Measurements from ENCODE around the gene TGFBR3.

Gene TGFBR3
- total RNA-seq = 25.1 to 61.3 (median 38.0) reads per million in 3 experiments

GRCh38 chr1:91885716-91886506, at the start of gene TGFBR3:
TSS of gene TGFBR3 (minus strand) at chr1:91886151. CDS start at chr1:91861531, 24,620 bp downstream.
- peak; percentile 74 for DNase-seq

- DNase-seq = no peak
Observed at GRCh38 chr1:91929250-91929649, 43.3 kb upstream of the TGFBR3 start.

DNA sequence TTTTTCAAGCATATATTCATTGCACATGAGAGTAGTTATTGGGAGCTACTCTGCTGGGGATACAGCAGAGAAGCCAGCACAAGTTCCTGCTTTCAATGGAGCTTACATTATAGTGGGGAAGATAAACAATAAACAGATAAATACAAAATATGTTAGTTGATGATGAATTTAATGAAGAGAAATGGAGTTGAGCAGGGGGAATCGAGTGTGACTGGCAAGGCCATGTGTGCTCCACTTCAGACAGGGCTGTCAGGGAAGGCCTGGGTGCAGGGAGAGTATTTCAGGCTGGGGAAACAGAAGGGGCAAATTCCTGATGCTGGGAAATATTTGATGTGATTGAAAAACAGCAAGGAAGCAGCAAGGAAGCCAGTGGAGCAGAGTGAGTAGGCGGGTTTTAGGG, 42.1 kb upstream of the TGFBR3 start:
- DNase-seq = no peak

DNA sequence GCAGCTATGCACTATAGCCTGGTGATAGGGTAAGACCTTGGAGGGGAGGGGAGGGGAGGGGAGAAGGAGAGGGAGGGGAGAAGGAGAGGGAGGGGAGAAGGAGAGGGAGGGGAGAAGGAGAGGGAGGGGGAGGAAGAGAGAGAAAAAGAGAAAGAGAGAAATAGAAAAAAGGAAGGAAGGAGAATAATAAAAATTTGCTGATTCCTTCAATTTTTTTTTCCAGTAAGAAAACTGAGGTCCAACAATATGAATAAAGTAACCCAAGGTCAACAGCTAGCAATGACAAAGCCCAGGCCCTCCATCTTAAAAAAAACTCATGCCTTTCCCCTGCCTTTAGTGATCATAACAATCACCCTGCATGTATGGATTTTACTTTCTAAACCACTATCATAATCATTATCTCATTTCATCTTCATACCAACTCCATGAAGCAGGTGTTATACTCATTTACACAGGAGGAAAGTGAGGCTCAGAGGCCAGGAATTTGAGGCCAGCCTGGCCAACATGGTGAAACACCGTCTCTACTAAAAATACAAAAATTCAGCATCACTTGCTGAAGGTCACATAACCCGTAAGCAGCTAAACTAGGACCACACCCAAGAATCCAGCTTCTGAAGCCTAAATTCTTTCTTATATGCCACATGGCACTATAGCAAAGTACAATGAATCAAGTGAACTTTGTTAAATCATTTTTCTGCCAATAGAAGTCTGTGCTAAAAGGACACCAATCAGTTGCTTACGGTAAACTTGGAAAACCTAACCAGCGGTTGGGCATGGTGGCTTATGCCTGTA, 39.9 kb upstream of the TGFBR3 start:
- DNase-seq = no peak

- no peak for DNase-seq
Observed at GRCh38 chr1:91924146-91924545, 38.2 kb upstream of the TGFBR3 start.

DNA sequence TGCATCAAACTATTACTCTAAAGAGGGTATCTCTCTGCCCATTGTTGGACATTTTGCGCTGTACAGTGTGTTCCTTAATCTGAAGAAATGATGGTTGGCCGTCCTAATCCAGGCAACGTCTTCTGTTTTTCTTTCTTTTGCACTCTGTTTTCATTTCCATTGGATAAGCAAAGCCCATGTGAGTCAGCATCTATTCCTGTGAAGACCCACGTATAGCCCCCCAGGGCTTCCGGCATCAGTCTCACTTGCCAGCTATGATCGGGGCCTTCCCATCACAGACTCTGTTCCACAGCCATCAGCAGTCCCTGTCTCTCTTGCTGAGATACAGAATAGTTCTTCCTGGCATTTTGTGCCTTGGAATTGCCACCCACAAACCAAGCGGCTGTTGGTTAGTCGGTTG, 34.0 kb upstream of the TGFBR3 start:
- DNase-seq = no peak

GRCh38 chr1:91916811-91917460, 31.0 kb upstream of the TGFBR3 start:
- DNase-seq = no peak

DNA sequence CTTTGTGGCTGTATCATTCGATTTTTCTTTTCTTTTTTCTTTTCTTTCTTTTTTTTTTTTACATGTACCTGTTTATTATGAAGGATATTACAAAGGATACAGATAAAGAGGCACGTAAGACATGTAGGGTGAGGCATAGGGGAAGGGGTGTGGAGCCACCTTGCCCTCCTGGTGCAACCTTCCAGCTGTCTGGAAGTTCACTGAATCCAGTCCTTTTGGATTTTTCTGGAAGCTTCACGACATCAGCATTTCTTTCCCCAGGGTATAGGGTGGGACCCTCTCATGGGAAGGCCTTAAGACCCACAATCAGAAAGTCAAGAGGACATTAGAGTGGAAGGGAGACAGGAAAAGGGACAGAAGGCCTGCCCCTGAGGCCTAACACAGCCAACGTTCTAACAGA, 30.1 kb upstream of the TGFBR3 start:
- DNase-seq = no peak

DNA sequence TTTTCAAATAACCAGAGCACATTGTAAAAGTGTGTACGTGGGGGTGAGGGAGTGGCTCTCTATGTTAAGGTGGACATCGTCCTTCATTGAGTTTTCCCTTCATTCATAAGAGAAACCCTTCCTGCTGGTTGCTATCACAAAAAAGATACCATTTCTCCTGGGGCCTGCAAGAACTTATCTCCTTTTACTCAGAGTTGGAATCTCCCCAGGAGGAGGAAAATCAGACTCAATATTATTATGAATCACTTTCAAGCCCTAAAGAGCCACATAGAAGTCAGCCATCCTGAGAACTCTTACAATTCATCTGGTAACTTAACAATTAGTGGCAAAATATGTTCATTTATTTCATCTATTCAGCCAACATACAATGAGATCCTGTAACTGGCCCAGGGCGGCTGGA, 27.1 kb upstream of the TGFBR3 start:
- no peak for DNase-seq

- no peak for DNase-seq
Observed at GRCh38 chr1:91912266-91912665, 26.3 kb upstream of the TGFBR3 start.

- DNase-seq = no peak
Observed at GRCh38 chr1:91901231-91901630, 15.3 kb upstream of the TGFBR3 start.

GRCh38 chr1:91900562-91900961, 14.6 kb upstream of the TGFBR3 start:
- no peak for DNase-seq

GRCh38 chr1:91897016-91897415, 11.1 kb upstream of the TGFBR3 start:
- DNase-seq = no peak

DNA sequence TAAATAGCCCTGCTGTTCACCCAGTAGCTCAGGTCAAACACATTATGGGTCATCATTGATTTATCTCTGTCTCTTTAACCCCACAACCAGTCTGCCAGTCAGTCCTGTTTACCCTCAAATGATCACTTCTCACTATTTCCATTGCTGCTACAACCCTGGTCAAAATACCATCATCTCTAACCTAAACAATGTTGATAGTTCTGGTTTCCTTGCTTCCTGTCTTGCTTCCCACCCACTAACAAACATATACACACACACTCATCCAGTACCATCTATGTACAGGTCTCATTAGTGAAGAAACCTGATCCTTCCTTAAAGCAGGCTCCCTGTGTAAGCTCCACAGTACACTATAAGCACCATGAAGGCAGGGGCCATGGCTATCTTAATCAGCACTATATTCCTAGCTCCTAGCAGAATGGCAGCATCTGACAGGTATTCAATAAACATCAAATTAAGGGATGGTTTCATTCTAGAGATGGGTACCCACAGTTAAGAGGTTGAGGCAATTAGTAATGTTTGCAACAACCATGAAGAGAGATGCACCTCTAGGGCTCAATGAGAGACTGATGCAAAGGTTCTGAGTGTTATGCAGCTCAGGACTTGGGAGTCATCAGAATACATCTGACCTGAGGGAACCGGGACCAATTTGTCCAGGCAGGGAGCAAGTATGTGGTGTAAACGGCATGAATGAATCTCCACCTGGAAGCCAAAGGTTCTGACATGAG, 10.0 kb upstream of the TGFBR3 start:
- no peak for DNase-seq

GRCh38 chr1:91894036-91894761, 8.2 kb upstream of the TGFBR3 start:
- DNase-seq = no peak

DNA sequence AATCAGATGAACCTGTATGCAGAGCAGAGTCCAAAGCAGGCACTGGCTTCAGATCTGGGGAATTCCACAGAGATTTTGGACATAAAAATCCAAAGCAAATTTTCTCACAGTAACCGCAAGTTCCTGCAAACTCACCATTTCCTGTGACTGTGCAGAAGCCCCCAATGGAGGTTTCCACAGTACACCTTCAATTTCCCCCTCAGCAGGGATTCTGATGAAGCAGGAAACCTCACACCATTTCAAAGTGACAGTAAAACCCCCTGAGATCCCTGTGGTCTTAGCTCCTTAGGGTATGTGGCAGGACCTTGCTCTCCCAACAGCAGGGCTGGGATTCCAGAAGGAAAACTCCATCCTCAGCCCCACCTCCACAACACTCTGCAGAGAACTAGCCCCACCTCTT, 6.0 kb upstream of the TGFBR3 start:
- no peak for DNase-seq

GRCh38 chr1:91891454-91891853, 5.5 kb upstream of the TGFBR3 start:
- DNase-seq = no peak

DNA sequence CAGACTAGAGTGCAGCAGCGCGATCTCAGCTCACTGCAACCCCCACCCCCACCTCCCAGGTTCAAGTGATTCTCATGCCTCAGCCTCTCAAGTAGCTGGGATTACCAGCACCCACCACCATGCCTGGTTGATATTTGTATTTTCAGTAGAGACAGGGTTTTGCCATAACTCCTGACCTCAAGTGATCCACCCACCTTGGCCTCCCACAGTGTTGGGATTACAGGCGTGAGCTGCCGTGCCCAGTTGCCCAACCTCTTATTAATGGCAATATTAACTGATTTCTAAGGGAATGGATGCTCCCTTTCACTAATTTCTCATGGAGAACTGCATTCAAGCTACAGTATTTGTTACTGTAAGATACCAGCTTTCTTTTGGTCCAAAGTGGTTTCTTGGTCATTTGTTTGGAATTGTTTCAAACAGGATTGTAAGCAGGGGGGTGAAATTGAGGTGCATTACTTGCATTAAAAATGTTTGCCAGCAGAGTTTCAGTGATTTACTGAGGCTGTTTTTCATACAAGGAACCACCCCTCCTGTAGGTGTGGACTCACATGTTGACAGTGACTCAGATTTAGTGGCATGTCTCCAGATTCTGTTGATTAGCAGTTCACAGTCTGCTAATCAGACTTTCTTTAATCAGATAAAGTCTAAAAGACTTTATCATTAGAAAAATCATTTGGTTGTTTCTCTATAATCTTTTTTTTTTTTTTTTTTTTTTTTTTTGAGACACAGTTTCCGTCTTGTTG, 3.9 kb upstream of the TGFBR3 start:
- DNase-seq = peak; percentile 39

DNA sequence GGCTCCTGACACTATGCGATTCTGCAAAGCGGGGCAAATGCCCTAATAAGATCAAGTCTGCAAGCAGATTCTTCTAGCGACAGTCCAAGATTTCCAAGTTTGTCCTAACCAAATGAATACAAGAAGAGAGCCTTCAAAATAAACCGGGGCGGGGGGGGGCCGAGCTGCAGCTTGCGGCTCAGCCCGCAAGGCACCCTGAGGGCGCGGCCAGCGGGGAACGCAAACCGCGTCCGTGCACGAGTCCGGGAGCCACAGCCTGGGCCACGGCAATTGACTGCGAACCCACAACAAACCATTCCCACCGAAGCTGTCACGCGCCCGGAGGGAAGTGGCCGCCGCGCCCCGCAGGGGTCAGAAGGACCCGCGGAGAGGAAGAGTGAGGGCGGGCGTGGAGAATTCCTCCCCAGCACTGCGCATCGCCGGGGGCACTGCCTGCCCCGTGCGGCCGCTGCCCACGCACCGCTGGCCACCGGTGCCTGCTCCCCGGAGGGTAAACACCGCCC, 687 bp downstream of the TGFBR3 start:
- peak; percentile 16 for DNase-seq

GRCh38 chr1:91884459-91885212, 1.3 kb downstream of the TGFBR3 start:
- DNase-seq = no peak

Data from central memory CD4-positive, alpha-beta T cell (primary cell).